ENCODE data around the gene HNRNPA3.

HNRNPA3 gene

GRCh38 chr2:177258059-177258458 lies 45.5 kb downstream of the HNRNPA3 start:
- Histone ChIP-seq H3K9ac (ENCODE audit: low read depth, low read length) (no peak overlapping the region), H2AFZ (ENCODE audit: low read depth, low read length) (no peak overlapping the region), H3K4me2 (ENCODE audit: insufficient read depth, low read length) (peak overlapping the region; percentile 5; the same call in 1 of the 2 replicates), H3K27me3 (ENCODE audit: insufficient read depth, low read length, poor library complexity) (no peaks in the 10 kb centered on the region), H3K27ac (ENCODE audit: low read length) (no peak overlapping the region), H3K79me2 (ENCODE audit: insufficient read depth, low read length) (peaks cover 100% of the 10 kb centered on the region), H3K36me3 (ENCODE audit: insufficient read depth, low read length) (peaks cover 45% of the 10 kb centered on the region), H3K4me1 (ENCODE audit: insufficient read depth, low read length) (peaks cover 54% of the 10 kb centered on the region), H3K9me3 (ENCODE audit: insufficient read depth, low read length, severe bottlenecking) (no peaks in the 10 kb centered on the region), H4K20me1 (ENCODE audit: insufficient read depth, low read length) (peaks cover 92% of the 10 kb centered on the region), H3K4me3 (ENCODE audit: low read depth in 1 of 2, low read length in 2 of 2) (no peak overlapping the region)
- ATAC-seq (ENCODE audit: insufficient read depth, low read depth) (no peak), DNase-seq (no peak)
- no peak for TF ChIP-seq EZH2 (IDR thresholded peaks at IDR 0.05; ENCODE audit: borderline replicate concordance, low read depth, low read length, severe bottlenecking)
- TF ChIP-seq, protein P1, sequence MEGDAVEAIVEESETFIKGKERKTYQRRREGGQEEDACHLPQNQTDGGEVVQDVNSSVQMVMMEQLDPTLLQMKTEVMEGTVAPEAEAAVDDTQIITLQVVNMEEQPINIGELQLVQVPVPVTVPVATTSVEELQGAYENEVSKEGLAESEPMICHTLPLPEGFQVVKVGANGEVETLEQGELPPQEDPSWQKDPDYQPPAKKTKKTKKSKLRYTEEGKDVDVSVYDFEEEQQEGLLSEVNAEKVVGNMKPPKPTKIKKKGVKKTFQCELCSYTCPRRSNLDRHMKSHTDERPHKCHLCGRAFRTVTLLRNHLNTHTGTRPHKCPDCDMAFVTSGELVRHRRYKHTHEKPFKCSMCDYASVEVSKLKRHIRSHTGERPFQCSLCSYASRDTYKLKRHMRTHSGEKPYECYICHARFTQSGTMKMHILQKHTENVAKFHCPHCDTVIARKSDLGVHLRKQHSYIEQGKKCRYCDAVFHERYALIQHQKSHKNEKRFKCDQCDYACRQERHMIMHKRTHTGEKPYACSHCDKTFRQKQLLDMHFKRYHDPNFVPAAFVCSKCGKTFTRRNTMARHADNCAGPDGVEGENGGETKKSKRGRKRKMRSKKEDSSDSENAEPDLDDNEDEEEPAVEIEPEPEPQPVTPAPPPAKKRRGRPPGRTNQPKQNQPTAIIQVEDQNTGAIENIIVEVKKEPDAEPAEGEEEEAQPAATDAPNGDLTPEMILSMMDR (IDR thresholded peaks at IDR 0.05; ENCODE audit: borderline replicate concordance, extremely low read depth, low read length, poor library complexity, severe bottlenecking): no peak

GRCh38 chr2:177260379-177260778 lies 47.8 kb downstream of the HNRNPA3 start:
- DNase-seq: no peak
- H3K4me3 ChIP-seq (ENCODE audit: low read depth in 1 of 2, low read length in 2 of 2): no peak overlapping the region
- no peak overlapping the region for H2AFZ ChIP-seq (ENCODE audit: low read depth, low read length)
- H3K27ac ChIP-seq (ENCODE audit: low read length): peak overlapping the region; percentile 7; the same call in 1 of the 2 replicates
- TF ChIP-seq, protein P1 (IDR thresholded peaks at IDR 0.05; ENCODE audit: borderline replicate concordance, extremely low read depth, low read length, poor library complexity, severe bottlenecking): no peak
- H3K4me2 ChIP-seq (ENCODE audit: insufficient read depth, low read length): peak overlapping the region; percentile 70; the same call in 1 of the 2 replicates
- no peak overlapping the region for H3K9ac ChIP-seq (ENCODE audit: low read depth, low read length)
- H3K36me3 ChIP-seq (ENCODE audit: insufficient read depth, low read length): peaks cover 30% of the 10 kb centered on the region
- H3K4me1 ChIP-seq (ENCODE audit: insufficient read depth, low read length): peaks cover 51% of the 10 kb centered on the region
- ATAC-seq (ENCODE audit: insufficient read depth, low read depth): no peak
- H3K9me3 ChIP-seq (ENCODE audit: insufficient read depth, low read length, severe bottlenecking): no peaks in the 10 kb centered on the region
- peaks cover 69% of the 10 kb centered on the region for H4K20me1 ChIP-seq (ENCODE audit: insufficient read depth, low read length)
- no peaks in the 10 kb centered on the region for H3K27me3 ChIP-seq (ENCODE audit: insufficient read depth, low read length, poor library complexity)
- peaks cover 97% of the 10 kb centered on the region for H3K79me2 ChIP-seq (ENCODE audit: insufficient read depth, low read length)

DNA sequence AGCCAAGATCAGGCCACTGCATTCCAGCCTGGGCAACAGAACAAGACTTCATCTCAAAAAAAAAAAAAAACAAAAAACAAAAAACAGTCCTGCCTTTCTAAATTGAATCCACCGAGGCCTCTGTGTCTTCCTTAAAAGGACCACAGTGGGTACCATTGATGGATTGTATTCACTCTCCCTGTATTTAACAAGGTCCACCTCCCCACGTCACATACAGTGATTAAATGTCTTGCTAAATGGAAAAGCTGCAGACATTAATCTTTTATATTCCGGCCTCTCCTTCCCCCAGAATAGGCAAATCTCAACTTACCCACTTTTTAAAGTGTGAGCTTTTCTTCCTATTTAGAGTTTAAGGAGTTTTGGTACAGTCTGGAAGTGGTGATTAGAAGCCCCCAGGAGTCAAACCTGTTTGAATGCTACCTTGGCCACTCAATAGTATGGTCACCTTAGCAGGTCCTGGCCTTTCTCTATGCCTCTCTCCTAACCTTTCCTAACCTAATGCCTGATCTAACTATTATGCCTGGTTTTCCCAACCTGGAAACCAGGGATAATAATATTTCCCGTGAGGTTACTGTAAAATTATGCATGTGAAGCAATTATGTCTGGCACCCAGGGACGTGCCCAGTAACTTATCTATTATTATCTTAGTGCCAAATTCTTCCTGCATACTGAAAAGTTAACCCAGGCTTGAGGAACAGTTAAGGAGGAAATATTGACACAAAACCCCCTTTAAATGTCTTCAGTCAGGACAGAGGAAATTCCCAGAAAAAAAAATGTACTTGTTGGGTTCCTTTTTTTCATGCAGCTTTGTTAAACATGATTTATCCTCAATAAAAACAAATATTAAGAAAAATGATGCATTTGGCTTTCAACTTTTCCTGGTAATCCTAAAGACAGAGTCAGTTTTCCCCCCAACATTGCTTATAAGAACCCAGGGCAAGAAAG lies 48.8 kb downstream of the HNRNPA3 start:
- no peak for DNase-seq
- Histone ChIP-seq H4K20me1 (ENCODE audit: insufficient read depth, low read length) (peaks cover 60% of the 10 kb centered on the region), H3K9ac (ENCODE audit: low read depth, low read length) (peak overlapping the region; percentile 98), H3K27me3 (ENCODE audit: insufficient read depth, low read length, poor library complexity) (no peaks in the 10 kb centered on the region), H2AFZ (ENCODE audit: low read depth, low read length) (no peak overlapping the region), H3K36me3 (ENCODE audit: insufficient read depth, low read length) (peaks cover 28% of the 10 kb centered on the region), H3K4me3 (ENCODE audit: low read depth in 1 of 2, low read length in 2 of 2) (peak overlapping the region in 1 of 2 experiments; percentile 78; a peak in 2 of 4 replicates), H3K79me2 (ENCODE audit: insufficient read depth, low read length) (peaks cover 88% of the 10 kb centered on the region), H3K9me3 (ENCODE audit: insufficient read depth, low read length, severe bottlenecking) (no peaks in the 10 kb centered on the region), H3K4me1 (ENCODE audit: insufficient read depth, low read length) (peaks cover 60% of the 10 kb centered on the region), H3K27ac (ENCODE audit: low read length) (peak overlapping the region; percentile 94), H3K4me2 (ENCODE audit: insufficient read depth, low read length) (peak overlapping the region; percentile 70)
- ATAC-seq (ENCODE audit: insufficient read depth, low read depth): no peak
- TF ChIP-seq, protein P1 (IDR thresholded peaks at IDR 0.05; ENCODE audit: borderline replicate concordance, extremely low read depth, low read length, poor library complexity, severe bottlenecking): no peak
- no peak for TF ChIP-seq EZH2 (IDR thresholded peaks at IDR 0.05; ENCODE audit: borderline replicate concordance, low read depth, low read length, severe bottlenecking)

Data from DND-41 (cell line).